Kasumi-1 (cell line): ENCODE measurements around the gene PCIF1.
"Not testable (repeated sequence)": the region's sequence is repeated elsewhere in the genome, so short reads cannot be mapped to it uniquely, and the experiment has no call there.

Experiments used
- DNase-seq, 2 experiments: peaks; one replicate each; lab custom pipeline; 2025; lab: John Stamatoyannopoulos, UW

Gene PCIF1

DNA sequence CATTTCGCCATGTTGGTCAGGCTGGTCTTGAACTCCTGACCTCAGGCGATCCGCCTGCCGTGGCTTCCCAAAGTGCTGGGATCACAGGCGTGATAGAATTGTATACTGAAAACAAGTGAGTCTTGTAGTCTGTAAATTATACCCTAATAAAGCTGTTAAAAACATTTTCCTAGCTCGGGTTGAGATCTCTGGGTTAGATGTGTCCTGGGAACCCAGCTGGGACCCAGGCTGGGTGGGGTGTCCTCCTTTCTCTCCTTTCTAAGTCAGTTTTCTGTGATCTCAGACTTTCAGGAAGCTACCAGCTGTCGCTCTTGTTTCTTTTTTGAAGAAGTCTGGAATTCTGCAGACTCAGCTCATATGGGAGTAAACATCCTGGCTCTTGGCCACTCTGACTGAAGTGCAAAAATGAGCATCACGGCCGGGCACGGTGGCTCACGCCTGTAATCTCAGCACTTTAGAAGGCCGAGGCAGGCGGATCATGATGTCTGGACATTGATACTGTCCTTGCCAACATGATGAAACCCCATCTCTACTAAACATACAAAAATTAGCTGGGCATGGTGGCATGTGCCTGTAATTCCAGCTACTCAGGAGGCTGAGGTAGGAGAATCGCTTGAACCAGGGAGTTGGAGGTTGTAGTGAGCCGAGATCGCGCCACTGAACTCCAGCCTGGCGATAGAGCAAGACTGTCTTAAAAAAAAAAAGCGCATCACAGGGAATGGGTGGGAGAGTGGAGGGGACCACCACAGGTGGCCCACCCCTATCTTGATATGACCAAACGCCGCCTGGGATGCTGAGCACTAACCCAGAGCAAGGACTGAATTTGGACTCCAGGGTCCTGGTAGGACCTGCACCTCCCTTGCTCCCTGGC lies 9.9 kb upstream of the PCIF1 start:
- no peak for DNase-seq

DNA sequence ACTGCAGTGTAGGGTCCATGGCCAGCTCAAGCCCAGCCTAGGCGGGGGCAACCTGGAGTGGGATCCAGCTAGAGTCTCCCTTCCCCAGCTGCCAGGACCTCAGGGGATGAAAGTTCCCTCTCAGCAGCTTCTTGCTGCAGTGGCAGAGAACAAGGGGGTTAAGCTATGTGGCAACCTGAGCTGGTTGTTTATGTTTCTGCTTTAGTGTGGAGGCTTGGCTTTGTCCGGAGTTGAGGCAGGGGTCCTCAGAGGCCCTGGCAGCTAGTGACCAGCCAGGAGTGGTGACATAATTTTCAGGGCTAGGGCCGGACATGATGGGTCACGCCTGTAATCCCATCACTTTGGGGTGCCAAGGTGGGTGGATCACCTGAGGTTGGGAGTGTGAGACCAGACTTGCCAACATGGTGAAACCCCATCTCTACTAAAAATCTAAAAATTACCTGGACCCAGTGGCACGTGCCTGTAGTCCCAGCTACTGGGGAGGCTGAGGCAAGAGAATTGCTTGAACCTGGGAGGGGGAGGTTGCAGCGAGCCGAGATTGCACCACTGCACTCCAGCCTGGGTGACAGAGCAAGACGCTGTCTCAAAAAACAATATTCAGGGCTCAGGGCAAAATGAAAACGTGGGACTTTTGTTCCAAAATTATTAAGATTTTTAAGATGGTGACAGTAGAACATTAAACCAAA lies 8.5 kb upstream of the PCIF1 start:
- no peak for DNase-seq

DNA sequence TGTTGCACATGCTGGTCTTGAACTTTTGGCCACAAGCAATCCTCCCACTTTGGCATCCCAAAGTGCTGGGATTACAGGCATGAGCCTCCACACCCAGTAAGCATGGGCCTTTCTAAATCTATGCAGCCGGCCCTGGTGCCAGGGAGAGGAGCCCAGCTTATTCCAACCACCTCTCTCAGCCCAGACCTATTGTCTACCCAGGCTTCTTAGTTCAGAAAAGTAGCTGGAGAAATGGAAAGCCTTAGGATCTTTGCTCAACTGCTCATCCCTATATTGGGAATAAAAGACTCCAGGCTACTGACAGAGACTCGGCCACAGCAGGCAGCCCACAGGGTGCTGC lies 7.8 kb upstream of the PCIF1 start:
- DNase-seq = no peak

DNA sequence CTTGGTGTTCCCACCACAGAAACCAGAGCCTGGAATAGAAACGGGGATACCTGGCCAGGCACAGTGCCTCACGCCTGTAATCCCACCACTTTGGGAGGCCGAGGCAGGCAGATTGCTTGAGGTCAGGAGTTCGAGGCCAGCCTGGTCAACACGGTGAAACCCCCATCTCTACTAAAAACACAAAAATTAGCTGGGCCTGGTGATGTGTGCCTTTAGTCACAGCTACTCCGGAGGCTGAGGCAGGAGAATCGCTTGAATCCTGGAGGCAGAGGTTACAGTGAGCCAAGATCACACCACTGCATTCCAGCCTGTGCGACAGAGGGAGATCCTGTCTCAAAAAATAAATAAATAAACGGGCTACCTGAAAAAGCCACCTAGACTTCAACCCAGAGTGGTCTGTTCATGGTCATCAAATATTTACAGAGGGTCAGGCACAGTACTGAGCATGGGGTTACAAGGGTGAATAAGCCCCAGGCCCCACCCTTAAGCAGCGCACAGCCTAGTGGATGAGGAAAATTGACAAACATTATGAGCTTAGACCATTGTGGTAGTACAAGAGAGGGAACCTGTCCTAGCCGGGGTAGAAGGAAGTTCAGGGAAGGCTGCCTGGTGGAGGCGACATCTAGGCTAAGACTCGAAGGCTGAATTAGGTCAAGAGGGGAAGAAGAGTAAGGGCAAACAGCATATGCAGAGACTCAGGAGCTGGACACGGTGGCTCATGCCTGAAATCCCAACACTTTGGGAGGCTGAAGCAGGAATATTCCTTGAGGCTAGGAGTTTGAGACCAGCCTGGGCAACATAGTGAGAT lies 7.2 kb upstream of the PCIF1 start:
- no peak for DNase-seq

DNA sequence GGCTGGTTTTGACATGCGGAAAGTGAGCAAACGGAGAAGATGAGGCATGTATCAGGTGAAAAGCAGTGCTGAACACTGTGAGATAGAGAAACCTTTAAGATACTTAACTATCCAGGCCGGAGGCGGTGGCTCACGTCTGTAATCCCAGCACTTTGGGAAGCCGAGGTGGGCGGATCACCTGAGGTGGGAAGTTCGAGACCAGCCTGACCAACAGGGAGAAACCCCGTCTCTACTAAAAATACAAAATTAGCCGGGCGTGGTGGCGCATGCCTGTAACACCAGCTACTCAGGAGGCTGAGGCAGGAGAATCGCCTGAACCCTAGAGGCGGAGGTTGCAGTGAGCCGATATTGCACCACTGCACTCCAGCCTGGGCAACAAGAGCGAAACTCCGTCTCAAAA lies 2.8 kb upstream of the PCIF1 start:
- not testable (repeated sequence) for DNase-seq

DNA sequence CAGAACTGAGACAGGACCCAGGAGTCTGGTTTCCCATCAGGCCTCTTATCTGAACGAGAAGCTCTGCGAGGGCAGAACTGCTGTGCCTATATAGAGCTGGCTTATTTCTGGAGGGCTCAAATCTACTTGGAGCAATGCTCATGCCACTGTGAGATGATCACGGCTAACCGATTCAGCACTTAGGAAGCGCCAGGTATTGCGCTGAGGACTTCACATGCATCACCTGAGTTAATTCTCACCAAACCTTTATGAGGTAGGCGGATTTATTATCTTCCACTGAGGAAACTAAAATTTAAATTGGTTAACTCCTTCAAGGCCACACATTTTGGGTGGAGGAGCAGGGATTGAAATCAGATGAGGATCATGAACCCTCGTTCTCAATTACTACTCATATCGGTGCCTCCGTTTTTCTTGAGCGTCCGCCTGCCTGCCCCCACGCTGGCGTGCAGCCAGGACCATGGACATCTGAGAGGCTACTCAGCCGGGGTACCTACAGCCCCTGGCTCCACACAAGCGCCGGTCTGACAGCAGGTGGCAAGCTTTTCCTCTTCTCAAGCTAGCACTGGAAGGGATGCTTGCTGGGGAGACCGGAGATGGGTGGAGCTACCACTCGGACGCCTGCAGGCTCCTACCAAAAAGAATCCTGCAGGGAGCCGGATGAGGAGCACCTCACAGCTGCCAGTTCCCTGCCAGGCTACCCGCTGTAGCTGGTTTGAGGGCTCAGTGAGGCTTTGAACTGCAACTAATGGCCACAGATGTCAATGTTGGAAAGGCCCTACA lies 1.0 kb upstream of the PCIF1 start:
- peak; percentile 77 for DNase-seq

DNA sequence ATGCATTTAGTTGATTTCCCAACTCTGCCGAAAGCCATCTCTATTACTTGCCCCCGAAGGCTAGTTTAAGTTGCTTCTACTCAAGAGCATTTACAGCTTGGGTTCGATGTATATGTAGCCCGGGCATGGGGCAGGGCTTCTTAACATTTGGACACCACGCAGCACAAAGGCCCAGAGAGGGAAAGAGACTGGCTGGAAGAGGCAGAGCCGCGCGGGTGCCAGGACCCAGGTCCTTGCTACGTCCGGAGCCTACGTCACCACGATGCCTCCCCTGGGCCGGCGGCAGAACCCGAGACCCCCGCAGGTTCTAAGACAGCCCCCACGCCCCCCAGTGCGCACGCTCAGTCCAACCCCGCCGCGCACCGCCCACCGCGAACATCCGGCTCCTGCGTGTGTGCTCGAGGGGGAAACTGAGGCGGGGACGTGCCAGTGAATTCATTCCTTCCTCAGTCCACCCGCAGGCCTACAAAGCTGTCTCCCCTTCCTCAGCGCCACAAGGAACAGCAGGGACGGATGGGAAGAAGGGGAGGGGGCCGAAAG lies 367 bp upstream of the PCIF1 start:
- DNase-seq = peak; percentile 30 to 43

DNA sequence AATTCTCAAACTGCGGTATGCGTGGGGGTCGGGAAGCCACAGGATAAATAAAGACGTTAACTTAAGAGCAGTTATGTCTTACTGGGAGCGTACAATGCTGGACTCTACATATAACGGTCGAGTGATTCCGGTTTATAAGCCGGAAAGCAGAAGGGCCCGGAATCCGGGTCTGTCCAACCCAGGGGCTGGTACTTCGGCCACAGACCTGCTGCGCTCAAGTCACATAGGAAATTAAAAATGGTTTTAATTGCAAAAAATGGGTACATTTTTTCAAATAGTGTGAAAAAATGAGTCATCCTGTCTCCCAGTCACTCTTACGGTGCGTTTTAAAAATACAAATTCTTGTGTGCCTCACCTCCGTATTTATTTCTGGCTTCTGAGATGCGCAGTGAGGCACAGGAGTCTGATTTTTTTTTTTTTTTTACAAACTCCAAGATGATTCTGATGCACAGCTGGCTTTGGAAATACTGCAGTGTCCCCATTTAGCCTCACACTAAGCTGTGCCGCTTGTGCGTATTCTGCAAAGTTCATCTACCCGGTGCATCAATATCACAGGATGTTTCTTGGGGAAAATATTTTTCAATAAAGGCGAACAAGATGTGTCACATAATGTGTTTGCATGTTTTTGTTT lies 1.0 kb downstream of the PCIF1 start:
- DNase-seq = no peak

DNA sequence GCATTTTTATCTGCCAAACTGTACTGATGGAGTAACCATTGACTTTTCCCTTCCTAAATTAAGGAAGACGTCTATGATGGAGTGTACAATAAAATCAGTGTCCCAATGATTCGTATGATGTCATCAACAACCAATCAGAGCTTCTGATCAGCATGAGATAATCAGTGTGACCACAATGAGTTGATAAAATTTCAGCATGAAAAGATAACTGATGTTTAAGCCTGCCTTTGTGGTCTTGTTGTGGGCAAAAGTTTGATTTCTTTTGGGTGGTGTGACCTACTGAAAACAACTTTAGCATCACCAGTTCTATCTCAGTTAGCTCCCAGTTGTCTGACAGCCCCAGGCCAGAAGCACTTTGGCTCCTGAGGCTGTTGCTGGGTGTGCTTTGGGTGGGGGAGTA lies 3.3 kb downstream of the PCIF1 start:
- no peak for DNase-seq

DNA sequence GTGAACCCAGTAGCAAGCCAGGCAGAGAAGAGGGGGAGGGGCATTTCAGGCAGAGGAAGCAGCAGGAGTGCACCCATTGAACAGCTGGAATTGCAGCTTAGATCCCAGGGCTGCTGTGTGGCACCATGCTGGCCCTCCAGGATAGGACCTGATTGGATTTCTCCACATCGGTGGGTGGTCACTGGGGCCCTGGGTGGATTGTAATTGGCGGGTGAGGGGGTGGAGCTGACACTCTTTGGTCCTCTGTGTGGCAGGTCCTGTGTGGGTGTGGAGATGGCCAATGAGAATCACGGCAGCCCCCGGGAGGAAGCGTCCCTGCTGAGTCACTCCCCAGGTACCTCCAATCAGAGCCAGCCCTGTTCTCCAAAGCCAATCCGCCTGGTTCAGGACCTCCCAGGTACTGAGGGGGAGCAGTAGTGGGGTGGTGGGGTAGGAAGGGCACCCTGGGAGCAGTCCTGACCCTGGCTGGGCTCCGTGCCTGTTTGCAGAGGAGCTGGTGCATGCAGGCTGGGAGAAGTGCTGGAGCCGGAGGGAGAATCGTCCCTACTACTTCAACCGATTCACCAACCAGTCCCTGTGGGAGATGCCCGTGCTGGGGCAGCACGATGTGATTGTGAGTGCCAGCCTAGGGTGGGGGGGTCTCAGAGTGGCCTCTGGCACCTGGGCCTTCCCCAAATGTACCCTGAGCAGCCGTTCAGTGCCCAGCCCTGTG lies 4.4 kb downstream of the PCIF1 start:
- no peak for DNase-seq

DNA sequence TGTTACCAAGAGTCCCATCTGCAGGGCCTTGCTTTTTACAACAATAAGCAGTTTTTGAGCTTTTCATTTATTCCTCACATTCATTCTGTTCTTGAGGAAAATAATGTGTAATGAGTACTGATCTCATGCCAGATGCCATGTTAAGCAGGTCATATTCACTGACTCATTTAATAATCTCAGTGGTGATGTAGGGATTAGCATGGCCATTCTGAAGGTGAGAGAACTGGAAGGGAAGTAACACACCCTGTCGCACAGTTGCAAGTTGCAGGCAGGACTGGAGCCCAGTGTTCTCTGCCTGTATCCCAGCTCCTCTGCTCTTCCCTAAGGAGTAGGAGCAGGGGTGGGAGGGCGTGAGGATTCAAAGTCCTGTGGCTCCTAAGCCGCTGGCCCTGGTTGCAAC lies 5.6 kb downstream of the PCIF1 start:
- no peak for DNase-seq

DNA sequence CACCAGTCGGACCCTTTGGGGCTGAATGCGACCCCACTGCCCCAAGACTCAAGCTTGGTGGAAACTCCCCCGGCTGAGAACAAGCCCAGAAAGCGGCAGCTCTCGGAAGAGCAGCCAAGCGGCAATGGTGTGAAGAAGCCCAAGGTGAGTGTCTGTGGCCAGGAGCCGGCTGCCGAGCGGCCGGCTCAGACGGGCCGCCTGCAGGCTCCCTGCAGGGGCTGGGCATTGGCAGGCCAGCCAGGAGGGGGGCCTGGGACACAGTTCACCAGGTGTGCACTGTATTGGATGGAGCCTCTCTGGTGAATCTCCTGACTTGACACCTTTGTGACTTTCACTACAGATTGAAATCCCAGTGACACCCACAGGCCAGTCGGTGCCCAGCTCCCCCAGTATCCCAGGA lies 6.0 kb downstream of the PCIF1 start:
- no peak for DNase-seq

DNA sequence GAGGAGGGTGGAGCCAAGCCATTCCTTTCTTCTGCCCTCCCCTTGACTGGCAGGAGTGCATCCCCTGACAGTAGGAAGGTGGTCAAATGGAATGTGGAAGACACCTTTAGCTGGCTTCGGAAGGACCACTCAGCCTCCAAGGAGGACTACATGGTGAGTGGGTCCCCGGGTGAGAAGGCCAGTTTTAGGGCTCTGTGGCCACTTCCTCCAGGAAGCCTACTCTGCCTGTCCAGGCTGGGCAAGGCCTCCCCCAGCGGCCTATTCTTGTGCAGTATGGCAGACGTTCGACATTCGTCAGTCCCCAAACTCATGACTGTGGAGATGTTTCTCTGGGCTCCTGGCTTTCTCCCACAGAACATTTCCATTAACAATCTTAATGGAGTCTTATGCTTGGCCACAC lies 9.1 kb downstream of the PCIF1 start:
- no peak for DNase-seq

DNA sequence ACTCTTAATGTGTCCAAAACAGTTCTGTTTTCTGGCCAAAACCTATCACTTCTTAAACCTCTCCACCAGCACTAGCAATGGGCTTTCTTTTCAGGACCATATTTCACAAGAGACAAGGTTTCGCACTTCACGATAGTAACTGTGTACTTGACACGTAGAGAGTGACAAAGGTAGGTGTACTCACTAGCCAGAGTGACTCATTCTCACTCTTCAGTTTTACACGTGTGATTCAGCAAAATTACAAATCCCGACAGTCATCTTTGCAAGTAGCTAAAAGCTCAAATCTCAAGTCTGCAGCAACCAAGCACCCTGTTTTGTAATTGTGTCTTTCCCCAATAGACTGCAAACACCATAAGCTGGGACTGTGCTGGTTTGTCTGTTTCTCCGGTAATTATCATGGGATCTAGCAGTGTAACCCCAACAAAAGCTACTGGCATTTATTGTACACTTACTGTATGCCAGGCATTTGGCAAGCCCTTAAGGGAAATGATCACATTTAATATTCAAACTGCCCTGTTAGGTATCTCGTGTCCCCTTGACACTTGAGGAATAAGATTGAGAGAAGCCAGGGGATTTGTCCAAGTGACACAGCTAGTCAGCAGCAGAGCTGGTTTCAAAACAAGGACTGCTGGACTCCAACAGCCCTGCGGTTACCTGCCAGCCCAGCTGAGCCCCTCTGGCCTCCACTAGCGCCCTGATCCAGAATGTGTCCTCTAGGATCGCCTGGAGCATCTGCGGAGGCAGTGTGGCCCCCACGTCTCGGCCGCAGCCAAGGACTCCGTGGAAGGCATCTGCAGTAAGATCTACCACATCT lies 9.9 kb downstream of the PCIF1 start:
- no peak for DNase-seq

DNA sequence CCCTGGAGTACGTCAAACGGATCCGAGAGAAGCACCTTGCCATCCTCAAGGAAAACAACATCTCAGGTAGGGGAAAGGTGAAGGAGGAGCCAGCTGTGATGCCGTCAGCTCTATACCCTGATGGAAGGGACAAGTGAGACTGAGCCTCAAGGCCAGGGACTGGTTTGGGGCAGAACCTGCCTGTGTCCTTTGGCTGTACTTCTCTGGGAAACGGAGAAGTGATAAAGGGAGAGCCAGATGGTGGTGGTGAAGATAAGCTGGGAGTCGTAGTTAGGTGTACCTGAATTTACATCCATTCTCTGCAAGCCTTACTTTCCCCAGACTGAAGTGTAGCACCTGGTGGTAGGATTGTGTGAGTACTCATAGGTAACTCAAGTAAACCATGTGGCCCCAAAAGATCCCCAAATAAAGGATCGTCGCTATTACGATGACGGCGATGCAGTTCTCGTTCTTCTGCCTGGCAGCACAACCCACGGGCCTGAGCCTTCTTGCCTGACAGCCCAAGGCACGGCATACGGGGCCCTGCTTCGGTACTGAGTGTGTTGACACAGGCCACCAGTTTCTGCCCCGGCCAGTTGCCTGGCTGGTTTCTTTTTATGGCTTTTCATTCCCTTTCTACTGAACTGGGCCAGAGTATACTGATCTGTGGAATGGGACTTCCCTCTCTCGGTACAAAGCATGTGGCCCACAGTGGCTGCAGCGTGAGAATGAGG lies 10.6 kb downstream of the PCIF1 start:
- DNase-seq = no peak

DNA sequence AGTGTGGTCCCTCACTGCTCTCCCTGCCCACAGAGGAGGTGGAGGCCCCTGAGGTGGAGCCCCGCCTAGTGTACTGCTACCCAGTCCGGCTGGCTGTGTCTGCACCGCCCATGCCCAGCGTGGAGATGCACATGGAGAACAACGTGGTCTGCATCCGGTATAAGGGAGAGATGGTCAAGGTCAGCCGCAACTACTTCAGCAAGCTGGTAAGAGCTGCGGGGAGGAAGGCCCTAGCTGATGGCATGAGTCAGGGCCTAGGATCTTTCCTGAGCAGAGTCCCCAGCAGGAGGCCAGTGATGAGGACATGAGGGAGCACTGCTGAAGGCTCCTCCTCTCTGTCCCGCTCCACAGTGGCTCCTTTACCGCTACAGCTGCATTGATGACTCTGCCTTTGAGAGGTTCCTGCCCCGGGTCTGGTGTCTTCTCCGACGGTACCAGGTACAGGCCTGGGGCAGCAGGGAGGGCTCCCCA lies 11.2 kb downstream of the PCIF1 start:
- DNase-seq = no peak

DNA sequence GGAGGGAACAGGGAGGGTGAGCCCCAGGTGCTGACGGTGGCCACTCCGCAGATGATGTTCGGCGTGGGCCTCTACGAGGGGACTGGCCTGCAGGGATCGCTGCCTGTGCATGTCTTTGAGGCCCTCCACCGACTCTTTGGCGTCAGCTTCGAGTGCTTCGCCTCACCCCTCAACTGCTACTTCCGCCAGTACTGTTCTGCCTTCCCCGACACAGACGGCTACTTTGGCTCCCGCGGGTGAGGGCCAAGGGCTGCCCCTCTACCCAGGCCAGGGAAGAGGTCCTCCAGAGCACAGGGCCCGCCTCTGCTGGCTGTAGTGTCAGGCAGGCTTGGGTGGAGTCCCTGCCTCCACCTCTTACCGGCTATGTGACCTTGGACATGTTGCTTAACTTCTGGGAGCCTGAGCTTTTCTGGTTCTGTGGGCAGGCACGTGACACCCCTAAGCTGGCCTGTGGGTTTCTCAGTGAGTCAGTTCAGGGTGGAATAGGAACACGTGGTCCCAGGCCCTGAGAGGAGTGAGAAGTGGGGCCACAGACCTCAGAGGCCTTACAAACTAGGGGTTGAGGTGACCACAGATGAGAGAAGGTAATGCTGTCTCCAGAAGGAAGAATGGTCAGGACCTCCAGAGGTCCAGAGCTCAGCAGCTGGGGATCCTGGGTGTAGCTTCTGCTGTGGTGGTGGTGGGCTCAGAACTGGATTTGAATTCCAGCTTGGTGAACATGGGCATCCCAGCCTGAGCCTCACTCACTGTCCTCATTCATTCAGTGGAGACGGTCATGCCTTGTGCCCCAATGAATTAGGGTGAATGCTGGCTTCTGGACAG lies 11.9 kb downstream of the PCIF1 start:
- DNase-seq = peak in 1 of 2 experiments; percentile 13
